ENCODE measurements around the gene SPZ1.
"Not testable (repeated sequence)": the region's sequence is repeated elsewhere in the genome, so short reads cannot be mapped to it uniquely, and the experiment has no call there.

The SPZ1 gene

DNA sequence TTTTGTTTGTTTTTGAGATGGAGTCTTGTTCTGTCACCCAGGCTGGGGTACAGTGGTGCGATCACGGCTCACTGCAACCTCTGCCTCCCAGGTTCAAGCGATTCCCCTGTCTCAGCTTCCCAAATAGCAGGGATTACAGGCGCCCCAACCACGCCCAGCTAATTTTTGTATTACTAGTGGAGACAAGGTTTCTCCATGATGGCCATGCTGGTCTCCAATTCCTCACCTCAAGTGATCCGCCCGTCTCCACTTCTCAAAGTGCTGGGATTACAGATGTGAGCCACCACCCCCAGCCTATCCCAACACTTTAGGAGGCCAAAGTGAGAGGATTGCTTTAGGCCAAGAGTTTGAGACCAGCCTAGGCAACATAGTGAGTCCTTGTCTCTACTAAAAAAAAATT, 19.3 kb downstream of the SPZ1 start:
- H3K27ac ChIP-seq, result no peak overlapping the region
- TF ChIP-seq, protein P1, sequence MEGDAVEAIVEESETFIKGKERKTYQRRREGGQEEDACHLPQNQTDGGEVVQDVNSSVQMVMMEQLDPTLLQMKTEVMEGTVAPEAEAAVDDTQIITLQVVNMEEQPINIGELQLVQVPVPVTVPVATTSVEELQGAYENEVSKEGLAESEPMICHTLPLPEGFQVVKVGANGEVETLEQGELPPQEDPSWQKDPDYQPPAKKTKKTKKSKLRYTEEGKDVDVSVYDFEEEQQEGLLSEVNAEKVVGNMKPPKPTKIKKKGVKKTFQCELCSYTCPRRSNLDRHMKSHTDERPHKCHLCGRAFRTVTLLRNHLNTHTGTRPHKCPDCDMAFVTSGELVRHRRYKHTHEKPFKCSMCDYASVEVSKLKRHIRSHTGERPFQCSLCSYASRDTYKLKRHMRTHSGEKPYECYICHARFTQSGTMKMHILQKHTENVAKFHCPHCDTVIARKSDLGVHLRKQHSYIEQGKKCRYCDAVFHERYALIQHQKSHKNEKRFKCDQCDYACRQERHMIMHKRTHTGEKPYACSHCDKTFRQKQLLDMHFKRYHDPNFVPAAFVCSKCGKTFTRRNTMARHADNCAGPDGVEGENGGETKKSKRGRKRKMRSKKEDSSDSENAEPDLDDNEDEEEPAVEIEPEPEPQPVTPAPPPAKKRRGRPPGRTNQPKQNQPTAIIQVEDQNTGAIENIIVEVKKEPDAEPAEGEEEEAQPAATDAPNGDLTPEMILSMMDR (conservative IDR thresholded peaks at IDR 0.05), result no peak
- TF ChIP-seq ZFX (IDR thresholded peaks at IDR 0.05), result no peak

DNA sequence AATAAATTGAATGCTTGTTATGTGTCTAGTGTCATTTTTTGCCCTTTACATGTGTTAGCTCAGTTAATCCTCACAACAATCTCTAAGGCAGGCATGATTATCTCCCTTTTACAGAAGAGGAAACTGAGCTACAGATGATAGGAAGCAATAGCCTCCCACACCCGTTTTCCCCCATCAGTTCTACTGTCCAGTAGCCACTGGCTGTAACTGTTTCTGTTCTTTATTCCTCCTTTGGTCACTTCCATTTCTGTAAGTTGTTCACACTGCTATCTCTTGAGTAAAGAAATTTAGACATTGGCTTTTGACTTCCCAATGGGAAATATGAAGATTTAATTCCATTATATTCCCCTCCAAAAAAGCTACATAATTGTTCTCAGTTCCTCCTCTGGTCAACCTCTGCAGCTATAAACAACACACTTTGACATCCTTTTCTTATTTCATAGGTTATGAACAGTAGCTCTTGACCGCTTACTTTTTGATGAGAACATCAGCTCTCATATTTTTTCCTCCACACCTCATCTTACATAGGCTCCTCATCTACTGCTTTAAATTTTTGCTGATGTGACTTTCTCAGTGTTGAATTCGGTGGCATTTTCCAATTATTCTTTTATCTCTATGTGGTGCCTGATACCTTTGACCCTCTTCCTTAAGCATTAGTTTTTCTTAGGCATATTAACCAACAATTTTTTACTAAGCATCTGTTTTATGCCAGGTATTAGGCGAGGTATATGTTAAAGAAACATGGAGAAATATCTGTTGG, 21.4 kb downstream of the SPZ1 start:
- no peak for TF ChIP-seq ZFX (IDR thresholded peaks at IDR 0.05)
- TF ChIP-seq, protein P1 (conservative IDR thresholded peaks at IDR 0.05), result no peak
- no peak overlapping the region for H3K27ac ChIP-seq

DNA sequence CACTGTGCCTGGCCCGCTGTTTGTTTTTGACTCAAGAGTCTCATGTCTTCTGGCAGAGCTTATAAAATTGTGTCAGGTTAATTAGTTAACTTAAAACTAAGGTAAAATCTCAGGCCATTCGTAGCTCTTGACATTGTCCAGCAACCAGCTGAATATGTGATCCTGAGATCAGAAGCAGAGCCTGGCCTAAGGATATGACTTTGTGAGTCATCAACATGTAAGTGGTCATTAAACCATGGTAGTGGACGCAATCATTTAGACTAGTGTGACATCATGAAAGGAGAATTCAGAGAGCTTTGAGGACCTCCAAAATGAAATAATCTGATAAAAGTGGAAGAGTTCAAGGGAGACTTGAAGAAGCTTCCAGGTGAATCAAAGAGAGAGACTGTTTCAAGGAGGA, 23.3 kb downstream of the SPZ1 start:
- H3K27ac ChIP-seq, result no peak overlapping the region
- TF ChIP-seq, protein P1 (conservative IDR thresholded peaks at IDR 0.05), result no peak
- TF ChIP-seq ZFX (IDR thresholded peaks at IDR 0.05), result no peak

DNA sequence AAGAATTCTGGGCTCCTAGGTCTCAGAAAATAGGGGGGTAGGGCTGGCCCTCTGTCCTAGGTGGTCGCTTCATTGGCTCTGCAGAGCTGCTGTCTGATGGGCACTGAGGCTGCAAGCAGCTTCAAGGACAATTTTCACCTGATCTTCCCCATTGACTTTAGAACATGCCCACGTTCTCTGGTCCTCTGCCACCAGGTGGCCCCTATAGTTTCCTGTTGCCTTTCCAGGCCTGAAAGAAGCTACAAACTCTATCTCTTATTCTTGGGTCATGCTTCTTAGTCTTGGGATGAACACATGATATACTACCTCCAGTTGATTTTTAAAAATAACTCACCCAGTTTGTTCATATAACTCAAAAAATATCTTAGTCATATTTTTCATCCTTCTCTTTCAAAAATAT, 26.3 kb downstream of the SPZ1 start:
- H3K27ac ChIP-seq, result no peak overlapping the region
- TF ChIP-seq, protein P1 (conservative IDR thresholded peaks at IDR 0.05), result peak; percentile 59
- no peak for TF ChIP-seq ZFX (IDR thresholded peaks at IDR 0.05)

DNA sequence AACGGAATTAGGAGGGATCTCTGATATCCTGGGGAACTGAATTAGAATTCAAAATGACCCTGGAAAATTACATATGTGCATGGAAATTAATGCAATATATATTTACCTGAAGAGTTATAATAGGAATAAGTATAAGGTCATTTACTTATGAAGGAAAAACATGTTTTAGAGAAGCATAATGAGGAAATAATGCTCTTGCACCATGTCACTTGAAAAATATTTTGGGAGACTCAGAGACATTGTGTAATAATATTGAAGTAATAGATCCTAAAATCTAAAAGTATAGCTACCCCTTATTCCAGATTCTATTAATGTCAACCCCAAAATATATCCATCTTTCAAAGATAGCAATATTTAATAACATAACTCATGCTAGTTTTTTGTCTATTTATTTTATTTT, 28.4 kb downstream of the SPZ1 start:
- TF ChIP-seq ZFX (IDR thresholded peaks at IDR 0.05), result no peak
- TF ChIP-seq, protein P1 (conservative IDR thresholded peaks at IDR 0.05), result no peak
- no peak overlapping the region for H3K27ac ChIP-seq

DNA sequence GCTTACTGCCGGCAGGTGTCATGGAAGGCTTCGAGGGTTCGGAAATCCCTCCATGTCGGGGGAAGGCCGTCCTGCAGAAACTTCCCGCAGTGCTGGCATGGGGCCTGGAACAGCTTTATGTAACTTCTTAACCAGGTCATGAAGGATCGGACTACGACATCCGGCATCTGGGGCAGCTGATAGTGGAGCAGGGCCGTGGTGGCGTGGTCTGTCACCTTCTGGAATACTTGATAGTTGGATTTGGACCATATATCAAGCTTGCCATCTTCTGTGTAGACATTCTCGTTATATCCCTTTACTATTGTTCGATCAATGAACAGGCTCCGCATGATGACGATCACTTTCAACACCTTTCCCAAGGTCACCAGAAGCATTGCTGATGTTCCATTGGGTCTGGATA, 31.2 kb downstream of the SPZ1 start:
- H3K27ac ChIP-seq, result not testable (repeated sequence)

DNA sequence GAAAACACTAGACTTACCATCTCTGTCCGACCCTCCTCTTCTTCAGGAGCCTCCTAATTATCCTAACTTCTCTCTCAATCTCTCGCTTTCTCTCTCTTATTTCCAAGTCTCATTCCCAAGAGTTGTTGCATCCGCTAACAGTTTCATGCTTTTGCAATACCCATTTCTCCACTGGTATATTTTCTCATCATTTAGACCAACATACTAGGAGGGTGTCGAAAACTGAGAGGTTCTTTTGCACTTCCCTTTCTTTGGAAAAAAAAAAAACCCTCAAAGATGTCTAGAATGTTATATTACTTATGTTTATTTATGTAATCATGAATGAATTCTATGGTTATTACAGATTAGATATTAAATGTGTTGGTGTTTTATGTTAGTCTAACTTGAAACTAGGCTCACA, 35.9 kb downstream of the SPZ1 start:
- no peak overlapping the region for H3K27ac ChIP-seq
- TF ChIP-seq, protein P1 (conservative IDR thresholded peaks at IDR 0.05), result no peak
- no peak for TF ChIP-seq ZFX (IDR thresholded peaks at IDR 0.05)

DNA sequence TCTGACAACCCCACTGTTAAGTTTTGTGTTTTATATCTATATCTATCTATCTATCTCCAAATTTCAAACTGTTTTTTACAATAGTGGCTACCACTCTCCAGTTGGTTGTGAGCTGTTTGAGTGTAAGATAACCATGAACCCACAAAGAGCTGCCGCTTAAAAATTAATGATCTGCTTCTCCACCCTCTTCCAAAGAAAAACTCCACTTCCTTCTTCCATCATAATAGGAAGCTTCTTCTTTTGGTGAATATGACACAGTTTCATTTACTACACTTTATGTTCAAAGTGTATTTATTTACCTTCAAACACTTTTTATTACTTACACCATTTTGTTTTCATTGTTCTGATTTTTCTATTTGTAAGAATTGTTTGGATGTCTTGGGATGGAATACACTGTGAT, 37.9 kb downstream of the SPZ1 start:
- H3K27ac ChIP-seq, result no peak overlapping the region
- TF ChIP-seq, protein P1 (conservative IDR thresholded peaks at IDR 0.05), result no peak
